ENCODE measurements around the gene TRAP1.
A peak's percentile ranks its signal among the peaks of the same experiment; 100 is the strongest.
"Not testable (repeated sequence)": the region's sequence is repeated elsewhere in the genome, so short reads cannot be mapped to it uniquely, and the experiment has no call there.

The TRAP1 gene

GRCh38 chr16:3609895-3610697 is 107.2 kb downstream of the TRAP1 start:
- DNase-seq = peak; percentile 63 to 74 (median 72)

GRCh38 chr16:3608976-3609375 is 108.3 kb downstream of the TRAP1 start:
- DNase-seq = not testable (repeated sequence)

GRCh38 chr16:3608069-3608468 is 109.3 kb downstream of the TRAP1 start:
- no peak for DNase-seq
